GM19240 (cell line): ENCODE measurements around the gene TBC1D5.

Experiments used
- DNase-seq: peaks from one replicate; pipeline ENCODE4 v3.0.0; 2011; ENCODE audit warnings: low spot score; ENCODE audit not compliant: insufficient read length

TBC1D5 gene

DNA sequence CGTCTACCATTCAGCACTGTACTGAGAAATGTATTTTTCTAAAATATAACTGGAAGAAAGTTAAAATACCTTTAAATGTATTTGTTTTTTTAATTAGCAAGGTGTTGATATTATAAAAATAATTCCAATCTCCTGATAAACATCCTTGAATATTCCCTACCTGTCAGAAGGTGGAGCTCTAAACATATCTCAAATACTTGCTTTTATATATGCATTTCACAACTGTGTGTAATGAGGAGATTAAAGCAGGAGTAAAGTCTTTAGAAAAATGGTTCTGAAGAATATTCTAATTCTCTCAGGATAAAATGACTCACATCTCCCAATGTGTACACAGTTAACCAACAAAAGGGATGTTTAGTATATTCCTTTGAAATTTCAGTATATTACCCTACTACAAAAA is 434.9 kb downstream of the TBC1D5 start:
- no peak for DNase-seq

DNA sequence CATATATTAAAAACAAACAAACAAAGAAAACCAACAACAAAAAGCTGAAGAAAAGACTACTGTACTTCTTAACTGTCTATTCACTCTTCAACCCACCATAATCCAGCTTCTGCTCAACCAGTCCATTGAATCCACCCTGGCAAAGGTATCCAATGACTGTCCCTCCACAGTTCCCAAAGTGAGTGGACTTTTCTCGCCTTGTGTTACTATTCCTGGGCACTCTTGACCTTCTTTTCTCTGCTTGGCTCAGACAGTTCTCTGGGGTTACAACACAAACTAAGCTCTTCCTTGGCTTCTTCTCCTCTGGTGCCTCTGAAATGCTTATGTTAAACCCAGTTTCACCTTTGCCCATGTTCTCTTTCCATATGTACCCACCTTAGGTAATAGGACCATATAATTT is 437.5 kb downstream of the TBC1D5 start:
- no peak for DNase-seq

GRCh38 chr3:17302774-17303173 is 439.7 kb downstream of the TBC1D5 start:
- no peak for DNase-seq

DNA sequence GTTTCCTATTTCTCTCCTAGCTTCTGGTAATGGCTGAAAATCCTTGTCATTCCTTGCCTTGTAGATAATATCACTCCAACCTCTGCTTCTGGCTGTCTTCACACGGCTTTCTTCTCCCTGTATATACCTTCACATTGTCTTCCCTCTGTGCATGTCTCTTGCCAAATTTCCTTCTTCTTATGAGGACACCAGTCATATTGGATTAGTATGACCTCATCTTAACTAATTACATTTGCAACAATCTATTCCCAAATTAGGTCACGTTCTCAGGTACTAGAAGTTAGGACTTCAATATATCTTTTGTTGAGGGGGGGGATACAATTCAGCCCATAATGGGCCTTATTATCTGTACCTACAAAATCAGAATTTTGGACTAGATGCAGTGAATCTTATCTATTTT is 440.3 kb downstream of the TBC1D5 start:
- no peak for DNase-seq

DNA sequence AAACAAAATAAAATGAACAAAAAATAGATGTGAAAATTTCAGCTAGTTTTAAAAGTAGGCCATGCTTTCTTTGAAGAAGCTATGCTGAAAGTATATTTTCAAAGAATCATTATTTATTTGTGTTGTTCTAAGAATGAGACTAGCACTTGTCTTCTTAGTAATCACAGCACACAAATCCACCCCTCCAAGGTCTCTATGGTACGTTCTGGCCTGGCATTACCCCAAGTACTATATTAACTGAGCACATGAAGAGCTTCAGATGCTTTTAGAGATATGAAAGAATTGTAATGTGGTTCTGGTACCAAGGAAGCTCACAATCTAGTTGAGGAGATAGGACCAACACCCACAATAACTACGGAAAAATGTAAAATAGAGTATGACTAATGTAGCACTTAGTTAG is 441.2 kb downstream of the TBC1D5 start:
- no peak for DNase-seq

DNA sequence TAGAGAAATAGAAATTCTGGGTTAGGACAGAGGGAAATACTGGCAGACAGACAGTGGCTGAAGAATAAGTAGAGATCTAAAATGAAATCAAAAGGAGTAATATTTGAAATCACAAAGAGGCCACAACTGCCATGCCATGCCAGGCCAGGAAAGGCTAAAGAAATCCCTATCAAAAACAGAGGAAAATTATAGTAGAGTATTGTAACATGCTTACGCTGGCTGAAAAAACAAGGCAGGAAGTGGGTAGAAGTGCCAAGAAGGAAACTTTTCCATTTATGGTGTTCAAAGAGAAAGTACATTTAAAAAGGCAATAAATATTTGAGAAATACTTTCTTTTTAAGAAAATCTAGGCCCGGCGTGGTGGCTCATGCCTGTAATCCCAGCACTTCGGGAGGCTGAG is 442.0 kb downstream of the TBC1D5 start:
- no peak for DNase-seq

GRCh38 chr3:17298038-17298437 is 444.4 kb downstream of the TBC1D5 start:
- no peak for DNase-seq

DNA sequence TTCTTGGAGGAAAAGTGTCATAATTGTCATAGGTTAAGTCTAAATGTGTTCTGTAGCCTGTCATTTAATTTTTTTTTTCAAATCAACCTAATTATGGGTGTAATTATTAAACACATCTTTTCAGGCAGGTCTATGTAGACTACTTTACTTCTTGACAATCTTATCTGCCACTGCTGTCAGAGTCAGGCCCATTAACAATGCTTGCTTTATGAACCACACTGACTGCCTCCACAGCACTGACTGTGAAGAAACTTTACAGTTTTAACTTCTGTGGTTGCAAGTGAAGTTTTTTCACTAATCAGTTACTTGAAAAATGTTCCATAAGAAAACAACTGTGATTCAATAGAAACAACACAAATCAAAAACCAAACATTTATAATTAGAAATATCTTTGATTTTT is 449.9 kb downstream of the TBC1D5 start:
- no peak for DNase-seq

GRCh38 chr3:17290894-17291293 is 451.5 kb downstream of the TBC1D5 start:
- no peak for DNase-seq

DNA sequence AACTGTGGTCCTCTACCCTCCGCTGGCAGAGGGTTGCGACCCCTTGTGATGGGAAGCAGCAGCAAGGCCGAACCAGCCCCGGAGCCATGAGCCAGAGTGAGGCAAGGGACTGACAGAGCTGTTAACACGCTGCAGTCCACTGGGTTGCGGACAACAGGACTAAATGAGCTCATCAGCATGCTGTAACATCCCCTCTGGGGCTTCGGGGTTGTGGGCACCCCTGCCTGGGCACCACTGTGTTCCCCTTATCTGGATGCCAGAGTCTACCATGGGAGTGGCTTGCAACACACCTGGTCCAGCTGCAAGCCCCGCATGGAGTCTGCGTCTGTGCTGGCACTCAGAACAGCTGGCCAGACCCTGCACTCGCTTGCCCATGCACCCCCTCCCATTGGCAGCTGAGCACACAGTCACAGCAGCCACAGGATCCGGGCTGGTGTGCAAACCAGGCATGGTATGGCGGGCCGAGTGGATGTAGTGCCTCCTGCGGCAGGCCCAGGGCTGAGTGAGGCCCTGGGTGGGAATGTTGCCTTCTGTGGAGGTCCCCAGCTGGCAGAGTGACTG is 453.5 kb downstream of the TBC1D5 start:
- DNase-seq = no peak

DNA sequence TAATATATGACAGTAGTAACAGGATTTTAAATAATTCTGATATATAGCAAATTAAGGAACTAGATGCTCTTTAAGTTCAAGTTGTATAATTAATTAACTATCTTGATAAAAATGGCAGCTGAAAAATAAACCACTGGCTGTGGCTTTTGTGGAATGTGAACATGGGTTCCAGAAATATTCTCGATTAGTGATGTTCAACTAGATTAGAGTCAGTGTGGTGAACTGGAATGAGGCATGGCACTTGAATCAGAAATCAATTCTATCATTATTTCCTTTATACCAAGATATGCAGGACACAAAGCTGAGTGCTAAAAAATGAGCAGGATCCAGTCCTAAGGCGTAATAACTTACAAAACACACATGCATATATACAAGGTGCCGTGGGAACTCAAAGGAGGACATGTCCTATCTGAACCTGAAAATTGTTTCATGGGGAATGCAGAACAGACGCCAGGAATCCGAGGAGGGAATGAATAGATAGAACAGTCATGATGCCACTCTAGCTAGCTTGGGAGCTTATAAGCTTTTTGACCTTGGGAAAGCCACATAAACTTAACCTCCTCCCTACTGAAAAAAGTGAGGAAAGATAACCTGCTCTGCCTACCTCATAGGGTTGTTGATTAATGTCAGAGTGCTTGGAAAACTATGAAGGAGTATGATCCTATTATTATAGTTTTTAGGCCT is 455.3 kb downstream of the TBC1D5 start:
- DNase-seq = no peak

DNA sequence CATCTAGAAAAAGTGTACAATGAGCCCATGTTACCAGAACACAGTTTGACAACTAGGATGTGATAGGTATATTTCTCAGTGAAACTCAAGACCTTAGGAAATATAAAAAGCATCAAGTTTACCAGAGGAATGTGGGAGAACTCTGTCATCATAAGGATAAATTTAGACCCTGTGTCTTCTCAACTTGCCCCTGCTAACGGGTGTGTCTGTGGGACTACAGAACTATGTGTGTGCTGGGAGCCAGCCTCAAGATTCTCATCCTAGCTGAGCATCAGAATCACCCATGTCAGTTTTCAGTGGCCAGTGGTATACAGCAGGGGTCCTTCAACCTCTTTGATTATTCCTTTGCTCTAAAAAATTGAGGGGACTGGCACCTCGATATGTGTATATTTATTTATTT is 464.4 kb downstream of the TBC1D5 start:
- DNase-seq = no peak

DNA sequence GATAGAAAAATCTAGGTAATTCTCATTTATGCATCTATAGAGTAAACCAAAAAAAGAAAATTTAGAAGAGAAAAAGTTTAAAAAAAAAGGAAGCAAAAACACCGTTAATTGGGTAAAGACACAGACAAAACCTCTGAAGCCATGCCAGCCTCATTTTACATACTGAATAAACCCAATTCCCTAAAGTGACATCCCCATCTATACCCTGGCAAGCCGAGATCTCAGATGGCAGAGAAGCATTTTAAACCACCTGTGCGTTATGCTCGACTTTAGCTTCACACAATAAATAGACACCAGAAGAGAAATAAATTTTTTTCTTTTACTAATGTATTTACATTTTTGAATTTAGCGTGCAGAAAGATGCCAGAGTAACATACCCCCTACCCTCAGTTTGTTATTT is 475.6 kb downstream of the TBC1D5 start:
- DNase-seq = no peak

- no peak for DNase-seq
These were observed 480.6 kb downstream of the TBC1D5 start for GRCh38 chr3:17261627-17262369.

DNA sequence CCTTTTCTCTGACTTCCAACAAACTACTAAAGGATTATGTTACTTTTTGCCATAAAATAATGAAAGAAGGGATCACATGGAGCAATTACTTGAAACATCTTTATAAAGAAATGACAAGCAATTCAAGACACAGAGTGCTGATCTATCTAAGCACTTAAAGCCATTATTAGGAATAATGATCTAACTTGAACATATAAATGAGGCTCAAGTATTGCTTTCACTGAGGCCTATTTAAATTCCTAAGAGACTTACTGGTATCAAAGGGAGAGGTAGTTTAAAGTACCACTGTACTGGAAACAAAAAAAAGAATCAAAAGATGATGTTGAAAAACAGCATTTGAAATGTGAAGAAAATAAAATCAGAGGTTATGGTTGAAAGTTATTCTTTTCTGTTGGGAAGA is 482.2 kb downstream of the TBC1D5 start:
- no peak for DNase-seq

DNA sequence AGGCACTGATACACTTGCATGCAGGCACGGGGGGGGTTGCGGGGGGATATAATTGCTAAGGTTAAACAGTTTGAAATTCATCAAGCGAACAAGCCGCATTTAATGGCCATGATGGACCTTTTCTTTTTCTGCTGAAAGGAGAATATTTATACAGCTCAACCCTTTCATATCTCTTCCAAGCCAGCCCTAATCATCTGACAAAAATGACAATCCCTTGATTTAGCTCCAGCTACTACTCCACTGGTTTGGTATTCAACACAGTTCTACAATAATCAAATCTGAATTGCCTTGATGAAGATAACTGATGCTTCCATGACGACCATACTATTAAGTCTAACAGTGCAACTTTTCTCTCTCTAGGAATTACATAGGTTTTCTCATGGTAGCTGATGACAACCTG is 482.7 kb downstream of the TBC1D5 start:
- no peak for DNase-seq

GRCh38 chr3:17258823-17259436 is 483.5 kb downstream of the TBC1D5 start:
- peak; percentile 6 for DNase-seq

GRCh38 chr3:17257269-17257668 is 485.2 kb downstream of the TBC1D5 start:
- DNase-seq = no peak

DNA sequence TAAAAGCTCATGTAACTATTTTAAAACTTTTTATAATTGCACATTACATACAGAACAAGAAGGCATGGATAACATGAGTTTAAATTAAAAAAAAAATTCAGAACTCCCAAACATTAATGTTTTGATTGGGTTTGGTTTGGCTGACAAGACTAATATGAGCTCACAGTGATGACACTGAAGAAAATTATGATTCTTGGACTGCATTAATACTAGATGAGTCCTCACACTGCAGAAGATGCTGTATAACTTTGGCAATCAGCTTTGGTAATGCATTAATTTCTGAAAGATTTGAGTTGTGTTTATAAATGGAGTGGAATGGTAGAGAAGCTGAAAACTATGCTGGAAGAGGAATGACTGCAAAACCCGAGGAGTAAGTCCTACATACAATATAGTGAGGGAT is 498.8 kb downstream of the TBC1D5 start:
- no peak for DNase-seq

GRCh38 chr3:17239417-17239816 is 503.0 kb downstream of the TBC1D5 start:
- no peak for DNase-seq

GRCh38 chr3:17238023-17238422 is 504.4 kb downstream of the TBC1D5 start:
- no peak for DNase-seq

GRCh38 chr3:17235310-17235709 is 507.1 kb downstream of the TBC1D5 start:
- DNase-seq = no peak
